ENCODE data around the gene WDR54. TPM values are rescaled to one million over a fixed set of nuclear protein-coding genes. Genes with fewer than 3 reads are reported as not detected.

Gene WDR54
- total and polyA plus RNA-seq, 7 donors = 3.0 to 13.6 (median 8.0) TPM

- intact Hi-C loops (cut with DNase I) = loop anchor here (2.0 kb wide), 1 partner anchor 15 kb away; no protein-coding TSS in a partner anchor
- 95 to 96% methylated on average over 1 of the region's 1 CpG for WGBS, 2 donors
- H3K27ac ChIP-seq = peak overlapping the region in 1 of 4 donors; percentile 83
- H3K9me3 ChIP-seq = no peaks in the 10 kb centered on the region
- no peak for DNase-seq
- H3K4me1 ChIP-seq = peaks cover 0 to 57% (median 43%) of the 10 kb centered on the region in 4 donors
- peaks cover 6 to 24% (median 6%) of the 10 kb centered on the region in 3 donors for H3K27me3 ChIP-seq
- TF ChIP-seq, protein P1, sequence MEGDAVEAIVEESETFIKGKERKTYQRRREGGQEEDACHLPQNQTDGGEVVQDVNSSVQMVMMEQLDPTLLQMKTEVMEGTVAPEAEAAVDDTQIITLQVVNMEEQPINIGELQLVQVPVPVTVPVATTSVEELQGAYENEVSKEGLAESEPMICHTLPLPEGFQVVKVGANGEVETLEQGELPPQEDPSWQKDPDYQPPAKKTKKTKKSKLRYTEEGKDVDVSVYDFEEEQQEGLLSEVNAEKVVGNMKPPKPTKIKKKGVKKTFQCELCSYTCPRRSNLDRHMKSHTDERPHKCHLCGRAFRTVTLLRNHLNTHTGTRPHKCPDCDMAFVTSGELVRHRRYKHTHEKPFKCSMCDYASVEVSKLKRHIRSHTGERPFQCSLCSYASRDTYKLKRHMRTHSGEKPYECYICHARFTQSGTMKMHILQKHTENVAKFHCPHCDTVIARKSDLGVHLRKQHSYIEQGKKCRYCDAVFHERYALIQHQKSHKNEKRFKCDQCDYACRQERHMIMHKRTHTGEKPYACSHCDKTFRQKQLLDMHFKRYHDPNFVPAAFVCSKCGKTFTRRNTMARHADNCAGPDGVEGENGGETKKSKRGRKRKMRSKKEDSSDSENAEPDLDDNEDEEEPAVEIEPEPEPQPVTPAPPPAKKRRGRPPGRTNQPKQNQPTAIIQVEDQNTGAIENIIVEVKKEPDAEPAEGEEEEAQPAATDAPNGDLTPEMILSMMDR (IDR thresholded peaks at IDR 0.05) = no peak
- TF ChIP-seq EP300 (IDR thresholded peaks at IDR 0.05) (no peak), POLR2AphosphoS5 (IDR thresholded peaks at IDR 0.05) (no peak), POLR2A (IDR thresholded peaks at IDR 0.05) (no peak)
- peak overlapping the region in 2 of 4 donors; percentile 6 to 59 for H3K4me3 ChIP-seq
- H3K36me3 ChIP-seq = peaks cover 0 to 7% (median 0%) of the 10 kb centered on the region in 4 donors
Measured at GRCh38 chr2:74438248-74438647, 16.7 kb downstream of the WDR54 start.

GRCh38 chr2:74439373-74439772, 17.8 kb downstream of the WDR54 start:
- Histone ChIP-seq H3K27me3 (peaks cover 6 to 27% (median 6%) of the 10 kb centered on the region in 3 donors), H3K4me3 (peak overlapping the region; percentile 49 to 67 (median 54)), H3K9me3 (no peaks in the 10 kb centered on the region), H3K36me3 (peaks cover 0 to 7% (median 0%) of the 10 kb centered on the region in 4 donors), H3K27ac (peak overlapping the region; percentile 77 to 87 (median 84)), H3K4me1 (peaks cover 0 to 57% (median 43%) of the 10 kb centered on the region in 4 donors)
- DNase-seq = no peak
- WGBS, 2 donors = 32 to 35% methylated on average over 3 of the region's 3 CpGs
- intact Hi-C loops (cut with DNase I) = loop anchor here (2.0 kb wide), 1 partner anchor 17 kb away; no protein-coding TSS in a partner anchor
- TF ChIP-seq, protein P1 (IDR thresholded peaks at IDR 0.05) = no peak
- TF ChIP-seq POLR2AphosphoS5 (IDR thresholded peaks at IDR 0.05) = no peak
- no peak for TF ChIP-seq EP300 (IDR thresholded peaks at IDR 0.05)
- TF ChIP-seq POLR2A (IDR thresholded peaks at IDR 0.05) = no peak

DNA sequence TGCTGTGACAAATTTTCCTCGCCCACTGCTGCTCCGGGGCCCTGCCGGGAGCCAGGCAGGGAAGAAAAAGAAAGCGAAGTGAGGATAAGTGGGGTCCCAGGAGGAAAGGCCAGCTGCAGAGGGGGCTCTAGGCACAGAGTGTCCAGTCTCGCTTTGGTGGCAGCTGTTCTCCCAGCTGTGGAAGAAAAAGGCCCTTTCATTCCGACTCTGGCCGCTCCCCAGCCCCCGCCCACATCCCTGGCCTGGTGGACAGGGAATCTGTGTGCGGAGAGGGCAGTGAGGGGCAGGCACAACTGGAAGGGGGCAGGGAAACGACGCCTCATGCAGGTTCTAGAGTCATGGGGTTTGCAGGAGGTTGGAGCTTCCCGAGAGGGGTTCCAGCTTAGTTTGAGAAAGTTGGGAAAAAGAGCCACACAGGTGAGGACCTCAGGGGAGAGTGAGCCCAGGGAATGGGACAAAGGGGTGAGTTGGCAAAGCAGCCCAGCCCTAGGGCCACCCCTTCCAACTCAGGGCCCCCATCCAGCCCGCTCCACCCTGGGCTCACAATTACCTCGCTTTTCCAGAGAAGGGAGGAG, 18.4 kb downstream of the WDR54 start:
- 25 to 34% methylated on average over 14 of the region's 14 CpGs for WGBS, 2 donors
- H3K27me3 ChIP-seq = peaks cover 6 to 27% (median 6%) of the 10 kb centered on the region in 3 donors
- no peaks in the 10 kb centered on the region for H3K9me3 ChIP-seq
- peaks cover 0 to 7% (median 0%) of the 10 kb centered on the region in 4 donors for H3K36me3 ChIP-seq
- peaks cover 0 to 57% (median 43%) of the 10 kb centered on the region in 4 donors for H3K4me1 ChIP-seq
- H3K27ac ChIP-seq = peak overlapping the region; percentile 77 to 87 (median 84)
- peak; percentile 89 for DNase-seq
- TF ChIP-seq, protein P1 (IDR thresholded peaks at IDR 0.05) = no peak
- TF ChIP-seq EP300 (IDR thresholded peaks at IDR 0.05) (peak in 1 of 4 donors; percentile 29), POLR2AphosphoS5 (IDR thresholded peaks at IDR 0.05) (peak; percentile 16 to 54 (median 28)), POLR2A (IDR thresholded peaks at IDR 0.05) (peak in 1 of 2 donors; percentile 24)
- intact Hi-C loops (cut with DNase I) = loop anchor here (1.0 to 2.0 kb wide), 2 partner anchors 14 to 17 kb away; no protein-coding TSS in a partner anchor
- peak overlapping the region; percentile 49 to 67 (median 54) for H3K4me3 ChIP-seq

DNA sequence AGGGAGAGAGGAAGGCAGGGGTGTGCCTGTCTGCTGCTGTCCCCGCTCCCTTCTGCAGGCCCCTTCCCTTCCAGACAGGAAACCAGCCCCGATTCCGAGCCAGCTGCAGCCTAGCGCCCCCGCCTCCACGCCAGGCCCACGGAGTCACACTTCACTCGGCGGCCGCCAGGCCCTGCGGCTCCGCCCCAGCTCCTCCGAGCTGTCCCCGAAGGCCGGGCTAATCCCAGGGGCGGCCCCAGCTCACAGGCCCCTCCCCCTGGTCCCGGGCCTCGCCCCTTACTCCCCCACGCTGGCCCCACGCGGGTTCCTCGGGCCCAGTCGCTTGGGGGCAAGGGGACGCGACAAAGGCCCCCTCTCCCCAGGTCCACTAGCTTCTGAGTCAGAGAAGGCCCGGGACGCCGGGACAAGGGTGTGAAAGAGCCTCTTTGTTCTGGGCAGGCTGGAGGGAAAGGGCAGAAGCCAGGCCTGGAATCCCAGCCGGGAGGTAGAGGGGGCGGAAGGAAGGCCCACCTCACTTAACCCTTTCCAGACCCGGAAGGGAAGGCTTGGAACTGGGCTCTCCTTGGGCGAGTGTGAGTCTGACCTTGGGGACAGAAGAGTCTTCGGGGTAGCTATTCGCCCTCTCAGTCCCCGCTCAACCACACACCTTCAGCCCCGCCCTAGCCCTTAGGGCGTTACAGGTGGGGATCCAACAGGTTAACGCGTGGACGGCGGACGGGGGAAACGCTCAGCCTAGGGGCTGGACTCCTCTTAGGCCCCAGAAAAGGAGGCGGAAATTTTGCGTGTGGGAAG, 19.0 kb downstream of the WDR54 start:
- Histone ChIP-seq H3K9me3 (no peaks in the 10 kb centered on the region), H3K27ac (peak overlapping the region; percentile 77 to 87 (median 84)), H3K36me3 (peaks cover 0 to 7% (median 0%) of the 10 kb centered on the region in 4 donors), H3K4me3 (peak overlapping the region; percentile 49 to 67 (median 54)), H3K27me3 (peaks cover 6 to 27% (median 6%) of the 10 kb centered on the region in 3 donors), H3K4me1 (peaks cover 0 to 57% (median 43%) of the 10 kb centered on the region in 4 donors)
- TF ChIP-seq POLR2A (IDR thresholded peaks at IDR 0.05) = peak in 1 of 2 donors; percentile 42
- TF ChIP-seq, protein P1 (IDR thresholded peaks at IDR 0.05) = peak; percentile 40 to 54 (median 45)
- no peak for TF ChIP-seq EP300 (IDR thresholded peaks at IDR 0.05)
- TF ChIP-seq POLR2AphosphoS5 (IDR thresholded peaks at IDR 0.05) = peak; percentile 57 to 81 (median 76)
- WGBS, 2 donors = 6 to 20% methylated on average over 45 of the region's 45 CpGs
- peak; percentile 95 for DNase-seq
- intact Hi-C loops (cut with DNase I) = loop anchor here (1.0 kb wide), 1 partner anchor 14 kb away; no protein-coding TSS in a partner anchor

Data from sigmoid colon (tissue), 7 donors.